GM19239 (cell line): ENCODE results near the gene DST.

Experiments
- DNase-seq: peaks from one replicate; pipeline ENCODE4 v3.0.0; 2011; ENCODE audit warnings: low spot score; ENCODE audit not compliant: insufficient read length
- FAIRE-seq: peaks from 2 replicates; lab custom pipeline; 2011; peaks lifted over from hg19 to GRCh38; lab: Jason Lieb, UNC

Gene DST

GRCh38 chr6:56459030-56459805 lies 183.5 kb downstream of the DST start:
- FAIRE-seq (no peak), DNase-seq (no peak)

DNA sequence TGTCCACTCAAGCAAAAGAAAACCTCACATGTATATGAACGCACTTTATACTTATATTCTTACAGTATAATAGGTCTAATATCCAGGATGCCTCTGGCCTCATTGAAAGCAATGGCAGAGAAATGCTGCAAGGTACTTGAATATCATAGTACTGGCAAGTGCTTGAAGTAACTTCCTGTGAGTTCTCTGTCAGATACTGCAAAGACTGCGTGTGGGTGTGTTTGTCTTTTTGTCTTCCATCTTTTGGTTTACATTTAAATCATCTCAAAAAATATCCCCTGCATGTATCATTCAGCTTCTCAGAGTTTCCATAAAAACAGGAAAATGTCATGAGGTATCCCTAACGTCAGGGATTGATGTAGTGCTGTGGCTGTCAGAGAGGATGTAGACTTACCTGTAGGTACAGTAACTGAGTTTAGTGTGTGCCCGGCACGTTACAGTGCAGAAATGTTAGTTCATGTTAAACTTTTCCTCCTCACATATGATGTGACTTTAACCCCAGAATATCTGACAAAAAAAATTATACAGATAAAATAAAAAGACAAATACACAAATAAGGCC lies 184.3 kb downstream of the DST start:
- FAIRE-seq (no peak), DNase-seq (no peak)

DNA sequence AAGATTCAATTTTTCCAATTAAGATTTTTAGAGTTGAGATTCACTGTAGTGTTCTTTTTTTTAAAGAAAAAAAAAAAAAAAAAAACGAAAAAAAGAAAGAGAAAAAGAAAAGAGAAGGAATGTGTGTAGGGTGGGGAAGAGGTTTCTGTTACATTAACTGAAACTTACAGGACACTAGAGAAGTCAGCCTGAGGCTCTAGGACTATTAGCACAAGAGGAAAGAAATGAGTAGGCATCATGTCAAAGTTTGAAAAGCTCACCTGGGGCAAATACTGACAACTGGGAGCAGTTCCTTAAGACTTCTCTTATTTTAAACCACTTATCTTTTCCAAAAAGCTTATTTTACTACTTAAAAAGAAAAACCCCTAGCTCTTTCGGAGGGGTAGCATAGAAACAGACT lies 185.9 kb downstream of the DST start:
- no peak for DNase-seq
- FAIRE-seq = no peak

DNA sequence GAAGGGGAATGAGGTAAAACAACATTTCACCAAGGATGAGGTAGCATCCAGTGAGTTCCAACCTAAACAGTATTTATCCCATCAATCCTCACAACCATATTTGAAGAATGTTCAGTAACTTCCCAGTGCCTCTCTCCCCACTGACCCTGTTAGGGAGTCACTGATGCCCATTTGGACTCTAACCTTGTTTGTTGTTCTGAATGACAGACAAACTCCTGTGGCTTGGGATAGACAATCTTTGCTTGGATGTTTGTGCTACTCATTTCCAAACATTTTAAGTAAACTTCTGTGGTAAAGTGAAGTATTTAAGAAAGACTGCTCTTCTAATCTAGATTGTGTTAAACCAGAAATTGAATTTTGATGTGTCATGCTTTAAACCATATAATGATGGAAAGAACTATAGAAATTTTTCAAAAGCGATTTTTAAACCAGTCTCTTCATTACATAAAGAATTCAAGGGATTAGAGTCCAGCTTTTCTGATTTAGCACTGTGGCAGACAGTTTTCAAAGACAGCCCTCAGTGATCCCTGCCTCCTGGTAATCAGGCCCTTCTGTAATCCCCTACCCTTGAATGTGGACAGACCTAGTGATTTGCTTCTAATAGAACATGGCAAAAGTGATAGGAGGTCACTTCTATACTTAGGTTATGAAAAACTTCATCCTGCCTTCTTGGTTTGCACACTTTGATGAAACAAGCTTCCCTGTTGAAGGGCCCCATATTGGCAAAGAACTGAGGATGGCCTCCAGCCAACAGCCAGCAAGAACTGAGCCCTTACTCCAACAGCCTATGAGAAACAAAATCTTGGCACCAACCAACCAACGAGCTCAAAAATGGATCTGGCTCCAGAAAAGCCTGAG lies 191.6 kb downstream of the DST start:
- DNase-seq (no peak), FAIRE-seq (no peak)

GRCh38 chr6:56450376-56450775 lies 192.3 kb downstream of the DST start:
- DNase-seq = no peak
- no peak for FAIRE-seq

DNA sequence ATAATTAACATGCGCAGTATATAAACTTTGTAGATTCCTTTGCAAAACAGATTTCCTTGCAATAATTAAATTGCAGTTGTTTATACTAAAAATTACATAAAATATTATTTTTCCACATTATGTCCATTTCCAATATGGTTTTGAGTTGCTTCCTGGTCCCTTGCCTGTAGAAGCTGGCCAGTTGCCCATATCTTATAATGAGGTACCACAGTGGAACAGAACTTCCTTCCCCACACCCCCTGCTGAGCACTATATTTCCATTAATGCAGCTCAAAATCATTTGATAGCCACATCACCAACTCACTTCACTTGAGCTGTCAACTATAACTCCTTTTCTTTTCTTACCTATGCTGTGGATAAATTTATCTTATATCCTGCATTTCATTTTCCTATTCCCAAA lies 194.6 kb downstream of the DST start:
- FAIRE-seq = no peak
- no peak for DNase-seq

DNA sequence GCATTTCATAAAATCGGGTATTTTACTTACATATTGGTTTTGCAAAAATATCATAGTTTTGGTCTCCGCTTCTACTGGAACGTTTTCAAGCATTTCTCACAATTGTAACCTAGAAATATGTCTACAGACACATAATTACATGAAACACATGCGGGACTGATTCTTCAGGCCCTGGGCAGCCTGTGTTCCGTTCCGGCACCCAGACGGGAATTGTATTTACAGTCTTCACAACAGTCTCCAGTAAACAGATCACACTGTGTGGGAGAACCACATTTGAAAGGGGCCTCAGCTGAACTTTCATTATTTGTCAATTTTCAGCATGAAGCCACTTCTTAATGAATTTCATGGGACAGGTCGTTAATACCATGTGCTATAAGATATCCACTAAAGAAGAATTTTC lies 196.9 kb downstream of the DST start:
- no peak for DNase-seq
- no peak for FAIRE-seq

DNA sequence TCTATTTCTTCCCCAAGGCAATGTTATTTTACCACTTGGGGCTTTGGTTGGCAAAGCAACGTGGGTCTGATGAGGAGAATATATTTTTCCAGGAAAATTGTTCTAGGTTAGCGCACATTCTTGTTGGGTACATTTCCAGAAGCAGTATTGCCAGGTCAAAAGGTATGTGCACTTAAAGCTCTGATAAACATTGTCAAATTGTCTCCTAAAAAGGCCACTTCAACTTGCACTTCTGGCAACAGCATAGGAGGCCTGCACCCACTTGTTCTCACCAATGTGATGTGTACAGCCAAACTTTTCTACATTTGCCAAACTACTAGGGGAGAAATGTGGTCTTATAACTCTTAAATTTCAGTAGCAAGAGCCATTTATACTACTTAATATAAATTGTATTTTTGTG lies 197.8 kb downstream of the DST start:
- no peak for DNase-seq
- no peak for FAIRE-seq

DNA sequence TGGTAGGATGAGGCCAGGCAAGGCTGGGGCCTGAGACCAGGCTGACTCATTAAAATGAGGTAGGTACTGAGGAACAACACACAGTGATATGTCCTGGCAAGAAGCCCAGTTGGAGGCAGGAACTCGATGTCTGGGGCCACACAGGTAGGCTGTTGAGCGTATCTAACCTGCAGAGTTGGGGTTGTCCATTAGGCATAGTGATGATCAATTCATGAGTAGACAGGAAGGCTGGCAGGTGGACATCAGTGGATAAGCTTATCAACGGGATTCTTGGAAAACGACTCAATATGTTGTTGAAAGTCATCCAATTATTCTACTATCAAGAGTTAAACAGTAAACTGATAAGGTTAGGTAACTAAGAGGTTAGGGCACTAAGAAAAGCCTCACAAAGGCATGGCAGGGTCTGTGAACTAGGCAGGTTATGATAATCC lies 202.1 kb downstream of the DST start:
- FAIRE-seq (no peak), DNase-seq (no peak)

- FAIRE-seq (no peak), DNase-seq (no peak)
Measured at GRCh38 chr6:56437171-56437900, 205.4 kb downstream of the DST start.

GRCh38 chr6:56435754-56436153 lies 206.9 kb downstream of the DST start:
- FAIRE-seq (no peak), DNase-seq (no peak)

- no peak for DNase-seq
- no peak for FAIRE-seq
Measured at GRCh38 chr6:56435326-56435725, 207.4 kb downstream of the DST start.

DNA sequence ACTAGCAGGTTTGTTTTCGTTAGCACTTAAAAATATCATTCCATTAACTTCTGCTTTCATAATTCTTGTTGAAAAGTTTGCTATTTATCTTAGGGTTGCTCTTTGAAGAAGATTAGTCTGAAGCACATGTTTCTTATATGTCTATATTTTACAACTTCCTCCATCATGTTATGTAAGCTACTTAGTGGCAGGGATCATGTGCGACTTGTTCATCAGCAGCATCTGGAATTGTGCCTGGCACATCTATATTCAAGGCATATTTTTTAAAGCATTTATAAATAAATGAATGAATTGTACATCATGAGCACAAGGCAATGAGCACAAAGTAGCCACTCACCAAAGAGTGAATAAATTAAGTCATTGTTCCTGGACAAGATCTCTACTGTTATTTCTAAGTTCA lies 208.1 kb downstream of the DST start:
- DNase-seq = no peak
- no peak for FAIRE-seq

GRCh38 chr6:56433119-56433518 lies 209.6 kb downstream of the DST start:
- no peak for DNase-seq
- no peak for FAIRE-seq

DNA sequence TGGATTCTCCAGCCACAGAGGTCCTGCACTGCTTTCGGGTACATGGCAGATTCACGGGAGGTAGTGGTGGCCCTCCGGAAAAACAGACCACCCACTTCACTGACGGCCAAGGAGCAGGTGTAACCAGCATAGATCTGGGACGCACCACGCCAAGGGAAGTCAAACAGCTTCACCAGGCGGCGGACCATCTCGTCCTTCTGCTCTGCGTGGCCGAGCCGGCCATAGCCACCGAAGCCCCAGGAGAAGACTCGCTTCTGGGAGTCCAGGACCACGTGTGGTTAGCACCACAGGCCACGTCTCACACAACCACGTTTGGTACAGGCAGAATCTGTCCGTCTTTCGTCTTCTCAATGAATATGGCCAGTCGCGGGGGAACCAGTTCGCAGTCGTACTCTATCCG lies 210.5 kb downstream of the DST start:
- FAIRE-seq = no peak
- no peak for DNase-seq

DNA sequence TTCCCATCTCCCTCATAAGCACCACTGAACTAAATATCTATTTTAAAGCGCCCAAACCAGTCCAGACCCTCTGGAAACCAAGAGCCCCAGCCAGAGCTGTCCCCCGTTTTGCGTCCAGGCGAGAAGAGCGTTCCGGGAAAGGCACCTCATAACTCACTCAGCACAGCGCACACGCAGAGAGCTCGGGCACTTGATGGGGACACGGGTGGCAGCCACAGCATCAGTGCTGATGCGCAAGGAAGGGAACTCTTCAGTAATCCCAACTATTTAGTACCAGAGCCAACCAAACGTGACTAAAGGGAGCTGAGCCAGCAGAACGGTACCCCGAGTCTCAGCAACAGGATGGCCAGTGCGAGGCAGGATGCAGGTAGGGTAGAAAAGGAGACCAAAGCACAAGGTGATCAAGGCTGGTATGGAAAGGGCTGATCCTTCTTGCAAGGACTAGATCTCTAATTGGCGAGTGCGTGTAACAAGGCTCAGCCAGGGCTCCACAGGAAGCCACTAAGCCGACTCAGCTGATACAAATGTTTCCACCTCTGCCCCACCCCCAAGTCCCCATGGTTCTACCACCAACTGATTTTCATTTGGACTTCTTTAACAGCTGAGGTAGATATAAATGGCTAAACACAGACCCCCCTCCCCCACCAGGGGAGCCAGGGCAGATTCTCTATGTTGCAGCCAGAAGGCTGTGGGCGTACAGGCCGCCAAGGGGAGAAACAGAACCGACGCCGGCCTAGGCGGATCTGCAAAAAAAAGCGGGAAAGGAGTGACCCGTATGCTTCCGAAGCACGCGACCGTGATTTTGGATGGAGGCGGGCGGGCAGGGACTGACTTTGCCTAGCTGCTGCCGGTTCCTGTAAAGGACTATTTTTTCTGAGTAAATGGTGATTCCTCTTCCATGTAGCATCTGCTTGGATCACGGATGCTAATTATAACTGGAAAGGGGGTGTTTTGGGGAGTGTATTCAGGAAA lies 211.8 kb downstream of the DST start:
- DNase-seq (no peak), FAIRE-seq (no peak)

- no peak for FAIRE-seq
- no peak for DNase-seq
Measured at GRCh38 chr6:56424542-56425083, 218.1 kb downstream of the DST start.

DNA sequence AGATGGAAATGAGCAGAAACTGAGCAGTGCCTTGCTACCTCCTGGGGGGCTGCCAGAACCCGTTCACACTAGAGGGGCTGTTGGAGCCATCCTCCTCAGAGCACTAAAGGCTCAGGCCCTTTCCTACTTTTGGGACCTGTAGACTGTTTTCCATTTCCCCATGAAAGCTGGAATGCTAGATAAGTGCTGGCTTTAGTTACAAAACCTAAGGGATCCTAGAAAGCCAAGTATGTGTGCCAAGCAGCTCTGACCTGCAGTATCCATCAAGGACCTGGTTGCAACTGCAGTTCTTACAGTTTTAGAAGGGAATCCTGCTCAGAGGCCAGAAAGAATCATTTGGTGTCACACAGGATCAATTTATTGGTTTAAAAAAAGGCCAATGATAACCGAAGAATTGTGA lies 218.6 kb downstream of the DST start:
- DNase-seq = no peak
- FAIRE-seq = no peak

- FAIRE-seq (no peak), DNase-seq (no peak)
Measured at GRCh38 chr6:56420296-56420695, 222.4 kb downstream of the DST start.
